GM18526 (cell line): ENCODE results near the gene CUL4B.

Source experiments
- POLR2A ChIP-seq: IDR thresholded peaks from 3 replicates; pipeline ENCODE4 v1.6.1; 2011; ENCODE audit not compliant: insufficient read length; ENCODE audit errors: extremely low read depth

CUL4B gene

DNA sequence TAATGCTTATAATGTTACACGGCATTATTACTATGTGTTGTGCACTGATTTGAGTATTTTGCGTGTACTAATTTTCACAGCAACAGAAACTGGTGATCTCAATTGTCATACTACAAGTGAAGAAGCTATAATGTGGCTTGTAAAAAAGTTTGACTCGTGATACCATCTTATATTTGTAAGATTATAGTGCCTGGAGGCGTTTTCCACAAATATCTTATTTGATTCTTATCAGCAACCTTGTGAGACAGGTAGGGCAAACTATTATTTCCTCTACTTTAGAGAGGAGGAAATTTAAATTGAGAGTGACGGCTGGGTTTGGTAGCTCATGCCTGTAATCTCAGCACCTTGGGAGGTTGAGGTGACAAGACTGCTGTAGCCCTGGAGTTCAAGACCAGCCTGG, 4.5 kb downstream of the CUL4B start:
- no peak for TF ChIP-seq POLR2A

- TF ChIP-seq POLR2A: no peak
Measured at GRCh38 chrX:120549483-120550452, 11.0 kb downstream of the CUL4B start.

DNA sequence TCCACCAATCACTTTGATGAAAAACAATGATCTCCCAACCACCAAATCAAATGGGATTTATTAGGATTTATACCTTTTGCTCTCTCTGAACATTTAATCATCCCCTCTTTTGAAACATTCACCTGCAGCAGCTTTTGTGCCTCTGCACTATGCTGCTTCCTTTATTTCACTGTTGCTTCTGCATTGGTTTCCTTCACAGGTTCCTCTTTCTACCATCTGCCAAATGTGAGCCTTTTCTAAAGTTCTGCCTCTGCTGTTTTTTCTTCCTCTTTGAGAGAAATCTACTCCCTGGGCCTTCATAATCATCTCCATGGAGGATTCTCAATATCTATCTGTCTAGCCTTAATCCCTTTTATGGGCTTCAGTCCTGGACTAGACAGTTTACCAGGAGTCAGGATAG, 24.7 kb downstream of the CUL4B start:
- TF ChIP-seq POLR2A: no peak

DNA sequence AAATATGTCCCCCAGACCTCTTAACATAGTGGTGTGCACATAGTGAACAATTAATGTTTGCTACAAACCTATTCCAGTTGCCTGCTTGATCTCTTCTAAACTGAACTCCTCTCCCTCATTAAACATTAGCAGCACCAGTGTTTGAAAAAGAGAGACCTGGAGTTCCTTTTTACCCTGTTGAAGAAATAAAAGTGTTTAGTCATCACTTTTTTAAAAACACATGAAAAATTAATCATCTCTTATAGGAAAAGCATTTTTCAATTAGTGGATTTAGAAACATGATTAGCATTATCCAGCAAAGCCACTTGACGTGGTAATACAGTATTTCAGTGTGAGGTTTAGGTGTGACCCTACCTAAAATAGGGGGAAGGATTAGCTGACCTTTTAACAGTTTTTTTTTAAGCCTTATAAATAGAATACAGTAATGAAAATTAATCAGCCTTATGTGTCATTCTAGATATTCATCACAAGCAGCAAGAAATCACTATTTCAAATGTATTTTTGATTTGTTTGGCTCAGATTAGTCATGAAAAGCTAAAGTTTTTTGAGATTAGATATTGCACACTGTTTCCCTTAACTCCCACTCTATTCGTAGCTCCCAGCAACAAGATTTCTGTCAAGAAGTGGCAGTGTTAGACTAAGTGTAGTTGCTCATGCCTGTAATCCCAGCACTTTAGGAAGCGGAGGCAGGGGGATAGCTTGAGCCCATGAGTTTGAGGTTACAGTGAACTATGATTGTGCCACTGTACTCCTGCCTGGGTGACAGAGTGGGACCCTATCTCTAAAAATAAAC, 26.2 kb downstream of the CUL4B start:
- TF ChIP-seq POLR2A: no peak

GRCh38 chrX:120522820-120523219, 37.9 kb downstream of the CUL4B start:
- no peak for TF ChIP-seq POLR2A

DNA sequence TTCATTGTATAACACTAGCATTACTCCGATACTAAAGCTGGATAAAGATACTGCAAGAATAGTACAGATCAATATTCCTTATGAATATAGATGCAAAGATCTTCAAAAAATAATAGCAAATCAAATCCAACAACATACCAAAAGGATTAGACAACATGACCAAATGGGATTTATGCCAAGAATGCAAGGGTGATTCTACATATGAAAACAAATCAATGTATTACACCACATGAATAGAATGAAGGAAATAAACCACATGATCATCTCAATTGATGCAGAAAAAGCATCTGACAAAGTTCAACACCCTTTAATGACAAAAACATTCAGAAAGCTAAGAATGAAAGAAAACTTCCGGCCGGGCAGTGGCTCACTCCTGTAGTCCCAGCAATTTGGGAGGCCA, 42.8 kb downstream of the CUL4B start:
- no peak for TF ChIP-seq POLR2A

GRCh38 chrX:120514236-120514635, 46.5 kb downstream of the CUL4B start:
- TF ChIP-seq POLR2A: no peak

- TF ChIP-seq POLR2A: no peak
Measured at GRCh38 chrX:120512627-120513026, 48.1 kb downstream of the CUL4B start.

- TF ChIP-seq POLR2A: no peak
Measured at GRCh38 chrX:120512222-120512621, 48.5 kb downstream of the CUL4B start.

GRCh38 chrX:120504569-120504968, 56.2 kb downstream of the CUL4B start:
- no peak for TF ChIP-seq POLR2A

GRCh38 chrX:120499301-120500072, 61.3 kb downstream of the CUL4B start:
- no peak for TF ChIP-seq POLR2A

- TF ChIP-seq POLR2A: no peak
Measured at GRCh38 chrX:120486786-120487185, 74.0 kb downstream of the CUL4B start.

DNA sequence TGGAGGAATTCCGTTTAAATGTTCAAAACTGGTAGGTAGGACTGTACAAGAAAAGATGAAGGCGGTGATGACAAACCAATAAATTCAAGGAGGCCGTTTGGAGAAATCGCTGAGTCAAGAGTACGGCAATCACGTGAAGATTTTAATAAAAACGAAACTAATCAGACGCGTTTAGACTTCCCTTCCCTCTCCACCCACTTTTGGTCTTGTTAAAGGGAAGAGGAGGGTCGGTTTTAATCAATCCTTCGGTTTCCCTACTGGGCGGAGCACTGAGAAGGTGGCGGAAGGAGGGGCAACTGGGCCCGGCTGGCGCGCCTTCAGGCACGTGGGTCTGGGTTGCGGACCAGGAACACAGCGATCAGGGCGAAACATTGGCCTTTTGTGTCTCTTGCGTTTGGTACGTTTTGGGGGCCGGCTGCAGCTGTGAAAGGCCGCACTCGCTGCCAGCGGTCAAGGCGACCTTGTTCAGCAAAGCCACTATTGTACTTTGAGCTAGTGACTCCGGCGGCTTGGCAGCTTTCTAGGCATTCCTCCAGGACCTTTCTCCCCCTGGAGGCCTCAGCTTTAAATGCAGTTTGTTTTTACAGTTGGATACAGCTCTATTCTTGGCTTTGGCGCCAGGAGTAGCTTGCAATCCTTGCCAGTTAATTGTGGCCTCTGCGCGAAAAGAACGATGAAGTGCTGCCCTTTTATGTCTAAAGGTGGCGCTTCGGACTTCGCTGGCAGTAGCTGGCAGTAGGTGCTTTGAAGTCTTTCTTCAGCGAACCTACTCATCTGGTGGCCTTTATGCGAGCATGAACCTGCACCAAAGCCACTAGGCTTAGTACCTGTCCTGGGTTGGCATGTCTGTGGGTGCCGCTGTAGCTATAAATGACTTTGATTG, 74.9 kb downstream of the CUL4B start:
- TF ChIP-seq POLR2A: no peak

- no peak for TF ChIP-seq POLR2A
Measured at GRCh38 chrX:120485315-120485637, 75.5 kb downstream of the CUL4B start.
